ENCODE results near the gene CEMIP2.
"Not testable (repeated sequence)": the region's sequence is repeated elsewhere in the genome, so short reads cannot be mapped to it uniquely, and the experiment has no call there.

The CEMIP2 gene

GRCh38 chr9:71805096-71805495 lies 36.8 kb upstream of the CEMIP2 start:
- not testable (repeated sequence) for H2AFZ ChIP-seq (ENCODE audit: insufficient read depth, low read length, poor library complexity); H3K4ac ChIP-seq (ENCODE audit: low read depth, low read length); H3K18ac ChIP-seq (ENCODE audit: low read length); H2BK12ac ChIP-seq (ENCODE audit: low read length); H3K14ac ChIP-seq (ENCODE audit: low read length); H3K9ac ChIP-seq (ENCODE audit: low read length); H2BK120ac ChIP-seq (ENCODE audit: insufficient read depth, low read length, poor library complexity); H4K91ac ChIP-seq (ENCODE audit: low read depth, low read length); H3K79me1 ChIP-seq (ENCODE audit: low read length); H2BK5ac ChIP-seq (ENCODE audit: low read depth, low read length, poor library complexity); H3K4me1 ChIP-seq (ENCODE audit: control insufficient read depth in 1 of 2, insufficient read depth in 2 of 2, low read length in 2 of 2); H4K8ac ChIP-seq (ENCODE audit: low read depth, low read length); H3K9me3 ChIP-seq (ENCODE audit: insufficient read depth, low read depth, low read length); H3K23ac ChIP-seq (ENCODE audit: low read length); DNase-seq; H3K4me2 ChIP-seq (ENCODE audit: low read length); H2AK5ac ChIP-seq (ENCODE audit: low read length); H3K4me3 ChIP-seq (ENCODE audit: low read depth, low read length); H3K36me3 ChIP-seq (ENCODE audit: control insufficient read depth in 1 of 2, insufficient read depth in 2 of 2, low read length in 2 of 2); H4K12ac ChIP-seq (ENCODE audit: low read depth, low read length); H3K79me2 ChIP-seq (ENCODE audit: control insufficient read depth, insufficient read depth, low read length, poor library complexity); H3K27me3 ChIP-seq (ENCODE audit: insufficient read depth, low read length); H3K27ac ChIP-seq (ENCODE audit: low read depth, low read length)
- WGBS (ENCODE audit: extremely low coverage, insufficient coverage, insufficient read length): no CpG with 5 or more reads among the region's 1 CpG

GRCh38 chr9:71801826-71802225 lies 33.5 kb upstream of the CEMIP2 start:
- Histone ChIP-seq H3K4ac (ENCODE audit: low read depth, low read length) (no peak overlapping the region), H4K91ac (ENCODE audit: low read depth, low read length) (no peak overlapping the region), H3K4me2 (ENCODE audit: low read length) (no peak overlapping the region), H3K36me3 (ENCODE audit: control insufficient read depth in 1 of 2, insufficient read depth in 2 of 2, low read length in 2 of 2) (no peaks in the 10 kb centered on the region), H4K8ac (ENCODE audit: low read depth, low read length) (no peak overlapping the region), H4K12ac (ENCODE audit: low read depth, low read length) (no peak overlapping the region), H3K27me3 (ENCODE audit: insufficient read depth, low read length) (no peaks in the 10 kb centered on the region), H2BK120ac (ENCODE audit: insufficient read depth, low read length, poor library complexity) (no peak overlapping the region), H3K9ac (ENCODE audit: low read length) (no peak overlapping the region), H3K14ac (ENCODE audit: low read length) (no peak overlapping the region), H3K4me1 (ENCODE audit: control insufficient read depth in 1 of 2, insufficient read depth in 2 of 2, low read length in 2 of 2) (no peaks in the 10 kb centered on the region), H2AFZ (ENCODE audit: insufficient read depth, low read length, poor library complexity) (no peak overlapping the region), H3K23ac (ENCODE audit: low read length) (no peak overlapping the region), H2BK12ac (ENCODE audit: low read length) (no peak overlapping the region), H3K9me3 (ENCODE audit: insufficient read depth, low read depth, low read length) (no peaks in the 10 kb centered on the region), H3K79me1 (ENCODE audit: low read length) (no peaks in the 10 kb centered on the region), H3K18ac (ENCODE audit: low read length) (no peak overlapping the region), H2BK5ac (ENCODE audit: low read depth, low read length, poor library complexity) (no peak overlapping the region), H3K79me2 (ENCODE audit: control insufficient read depth, insufficient read depth, low read length, poor library complexity) (no peaks in the 10 kb centered on the region), H3K27ac (ENCODE audit: low read depth, low read length) (no peak overlapping the region), H3K4me3 (ENCODE audit: low read depth, low read length) (no peak overlapping the region), H2AK5ac (ENCODE audit: low read length) (no peak overlapping the region)
- DNase-seq: no peak
- WGBS (ENCODE audit: extremely low coverage, insufficient coverage, insufficient read length): no CpG with 5 or more reads among the region's 3 CpGs

- Histone ChIP-seq H3K4me1 (ENCODE audit: control insufficient read depth in 1 of 2, insufficient read depth in 2 of 2, low read length in 2 of 2) (peaks cover 6% of the 10 kb centered on the region in 2 experiments), H2AK5ac (ENCODE audit: low read length) (no peak overlapping the region), H4K8ac (ENCODE audit: low read depth, low read length) (no peak overlapping the region), H3K18ac (ENCODE audit: low read length) (no peak overlapping the region), H3K4me3 (ENCODE audit: low read depth, low read length) (no peak overlapping the region), H3K4ac (ENCODE audit: low read depth, low read length) (no peak overlapping the region), H3K4me2 (ENCODE audit: low read length) (no peak overlapping the region), H3K36me3 (ENCODE audit: control insufficient read depth in 1 of 2, insufficient read depth in 2 of 2, low read length in 2 of 2) (no peaks in the 10 kb centered on the region), H3K79me2 (ENCODE audit: control insufficient read depth, insufficient read depth, low read length, poor library complexity) (no peaks in the 10 kb centered on the region), H2BK5ac (ENCODE audit: low read depth, low read length, poor library complexity) (no peak overlapping the region), H3K9me3 (ENCODE audit: insufficient read depth, low read depth, low read length) (no peaks in the 10 kb centered on the region), H2BK120ac (ENCODE audit: insufficient read depth, low read length, poor library complexity) (no peak overlapping the region), H3K79me1 (ENCODE audit: low read length) (no peaks in the 10 kb centered on the region), H2AFZ (ENCODE audit: insufficient read depth, low read length, poor library complexity) (no peak overlapping the region), H4K91ac (ENCODE audit: low read depth, low read length) (no peak overlapping the region), H3K9ac (ENCODE audit: low read length) (no peak overlapping the region), H3K27me3 (ENCODE audit: insufficient read depth, low read length) (no peaks in the 10 kb centered on the region), H2BK12ac (ENCODE audit: low read length) (no peak overlapping the region), H3K14ac (ENCODE audit: low read length) (no peak overlapping the region), H3K27ac (ENCODE audit: low read depth, low read length) (no peak overlapping the region), H3K23ac (ENCODE audit: low read length) (no peak overlapping the region), H4K12ac (ENCODE audit: low read depth, low read length) (no peak overlapping the region)
- DNase-seq: no peak
- no CpG with 5 or more reads among the region's 1 CpG for WGBS (ENCODE audit: extremely low coverage, insufficient coverage, insufficient read length)
Measured at GRCh38 chr9:71797266-71797665, 29.0 kb upstream of the CEMIP2 start.

GRCh38 chr9:71796100-71796767 lies 27.9 kb upstream of the CEMIP2 start:
- Histone ChIP-seq H3K9ac (ENCODE audit: low read length) (no peak overlapping the region), H4K12ac (ENCODE audit: low read depth, low read length) (no peak overlapping the region), H2BK5ac (ENCODE audit: low read depth, low read length, poor library complexity) (no peak overlapping the region), H3K79me2 (ENCODE audit: control insufficient read depth, insufficient read depth, low read length, poor library complexity) (no peaks in the 10 kb centered on the region), H2BK120ac (ENCODE audit: insufficient read depth, low read length, poor library complexity) (no peak overlapping the region), H3K79me1 (ENCODE audit: low read length) (no peaks in the 10 kb centered on the region), H2BK12ac (ENCODE audit: low read length) (no peak overlapping the region), H3K27ac (ENCODE audit: low read depth, low read length) (no peak overlapping the region), H3K23ac (ENCODE audit: low read length) (no peak overlapping the region), H3K14ac (ENCODE audit: low read length) (no peak overlapping the region), H4K8ac (ENCODE audit: low read depth, low read length) (no peak overlapping the region), H3K18ac (ENCODE audit: low read length) (no peak overlapping the region), H2AK5ac (ENCODE audit: low read length) (no peak overlapping the region), H3K27me3 (ENCODE audit: insufficient read depth, low read length) (no peaks in the 10 kb centered on the region), H3K4ac (ENCODE audit: low read depth, low read length) (no peak overlapping the region), H3K4me3 (ENCODE audit: low read depth, low read length) (no peak overlapping the region), H3K9me3 (ENCODE audit: insufficient read depth, low read depth, low read length) (no peaks in the 10 kb centered on the region), H4K91ac (ENCODE audit: low read depth, low read length) (no peak overlapping the region), H3K36me3 (ENCODE audit: control insufficient read depth in 1 of 2, insufficient read depth in 2 of 2, low read length in 2 of 2) (no peaks in the 10 kb centered on the region), H3K4me1 (ENCODE audit: control insufficient read depth in 1 of 2, insufficient read depth in 2 of 2, low read length in 2 of 2) (peaks cover 6% of the 10 kb centered on the region in 2 experiments), H2AFZ (ENCODE audit: insufficient read depth, low read length, poor library complexity) (no peak overlapping the region), H3K4me2 (ENCODE audit: low read length) (no peak overlapping the region)
- no CpG with 5 or more reads among the region's 2 CpGs for WGBS (ENCODE audit: extremely low coverage, insufficient coverage, insufficient read length)
- no peak for DNase-seq

Measured in trophoblast cell (in vitro differentiated cells and primary cell).